HepG2 (cell line): ENCODE results near the gene ABCC3. TPM values are rescaled to one million over a fixed set of nuclear protein-coding genes. Genes with fewer than 3 reads are reported as not detected.

ENCODE experiments used
- DR1 ChIP-seq: sonication (generic); formaldehyde crosslinking; IDR thresholded peaks from 2 replicates; pipeline ENCODE4 v1.8.0; 2021; ENCODE audit warnings: mild to moderate bottlenecking, missing genetic modification reagents, inconsistent platforms
- GTF2F1 ChIP-seq: fragments of 150-350 bp; IDR thresholded peaks from 2 replicates; pipeline ENCODE4 v1.6.1; 2014; ENCODE audit warnings: low read length
- HOXA7 ChIP-seq: sonication (generic); formaldehyde crosslinking; IDR thresholded peaks from 2 replicates; pipeline ENCODE4 v1.8.1; 2022; ENCODE audit warnings: mild to moderate bottlenecking, missing genetic modification reagents, moderate library complexity
- RFX5 ChIP-seq: IDR thresholded peaks from 2 replicates; pipeline ENCODE4 v1.6.1; 2011; ENCODE audit warnings: low read depth, low read length, improper control_type of control experiment
- RXRA ChIP-seq: sonication (generic); formaldehyde crosslinking; IDR thresholded peaks from 2 replicates; pipeline ENCODE4 v1.5.1; 2020; ENCODE audit warnings: missing genetic modification reagents
- ZNF337 ChIP-seq: sonication (generic); formaldehyde crosslinking; IDR thresholded peaks from 2 replicates; pipeline ENCODE4 v1.5.1; 2020; ENCODE audit warnings: missing genetic modification reagents, low read depth, mild to moderate bottlenecking, borderline replicate concordance
- ZNF546 ChIP-seq: sonication (generic); formaldehyde crosslinking; conservative IDR thresholded peaks from 2 replicates; pipeline ENCODE4 v1.8.1; 2023; ENCODE audit warnings: mild to moderate bottlenecking, missing genetic modification reagents
- ZNF768 ChIP-seq: sonication (generic); formaldehyde crosslinking; IDR thresholded peaks from 2 replicates; pipeline ENCODE4 v1.4.0; 2020; ENCODE audit warnings: missing genetic modification reagents
- polyA plus RNA-seq, 8 experiments: library from polyadenylated mRNA; depleted of rRNA in 3 of 8; stranded (reverse) in 7 of 8; unstranded in 1 of 8; fragments of >200 nt; fragmentation: Illumina TruSeq in 4 of 8; extraction: Trizol in 4 of 8; gene quantifications; 2 replicates each; pipeline versions ENCODE4 v1.2.1 to v1.2.3, GENCODE V29; 2011 to 2016; ENCODE audit warnings: low read depth in 4 of 8, missing spikeins in 1 of 8, mixed read lengths in 1 of 8; ENCODE audit not compliant: insufficient read depth in 1 of 8
- total RNA-seq, 5 experiments: library from RNA; depleted of rRNA; stranded (reverse); fragments of >200 nt; fragmentation: Illumina TruSeq; extraction: Trizol; gene quantifications; 2 replicates each; pipeline ENCODE4 v1.2.3, GENCODE V29; 2016; ENCODE audit warnings: low read depth in 1 of 5
- TF ChIP-seq, protein P1 (sequence below): sonication (generic); formaldehyde crosslinking; IDR thresholded peaks from 2 replicates; pipeline ENCODE4 v1.8.1; 2023; ENCODE audit warnings: mild to moderate bottlenecking, missing genetic modification reagents
- TF ChIP-seq, protein P2 (sequence below): sonication (generic); formaldehyde crosslinking; conservative IDR thresholded peaks from 2 replicates; pipeline ENCODE4 v1.8.1; 2023; ENCODE audit warnings: missing genetic modification reagents
- TF ChIP-seq, protein P3 (sequence below): sonication (generic); formaldehyde crosslinking; IDR thresholded peaks from 2 replicates; pipeline ENCODE4 v1.4.0; 2020; ENCODE audit warnings: mild to moderate bottlenecking, missing genetic modification reagents
- TF ChIP-seq, protein P4 (sequence below): sonication (generic); formaldehyde crosslinking; IDR thresholded peaks from 2 replicates; pipeline ENCODE4 v1.4.0; 2020; ENCODE audit warnings: low read depth, missing genetic modification reagents

The ABCC3 gene
- total and polyA plus RNA-seq, 2 of the 13 experiments (the other 11 are each of a cell fraction or from before 2014, with no cell fraction given): 25.2 to 50.7 TPM

DNA sequence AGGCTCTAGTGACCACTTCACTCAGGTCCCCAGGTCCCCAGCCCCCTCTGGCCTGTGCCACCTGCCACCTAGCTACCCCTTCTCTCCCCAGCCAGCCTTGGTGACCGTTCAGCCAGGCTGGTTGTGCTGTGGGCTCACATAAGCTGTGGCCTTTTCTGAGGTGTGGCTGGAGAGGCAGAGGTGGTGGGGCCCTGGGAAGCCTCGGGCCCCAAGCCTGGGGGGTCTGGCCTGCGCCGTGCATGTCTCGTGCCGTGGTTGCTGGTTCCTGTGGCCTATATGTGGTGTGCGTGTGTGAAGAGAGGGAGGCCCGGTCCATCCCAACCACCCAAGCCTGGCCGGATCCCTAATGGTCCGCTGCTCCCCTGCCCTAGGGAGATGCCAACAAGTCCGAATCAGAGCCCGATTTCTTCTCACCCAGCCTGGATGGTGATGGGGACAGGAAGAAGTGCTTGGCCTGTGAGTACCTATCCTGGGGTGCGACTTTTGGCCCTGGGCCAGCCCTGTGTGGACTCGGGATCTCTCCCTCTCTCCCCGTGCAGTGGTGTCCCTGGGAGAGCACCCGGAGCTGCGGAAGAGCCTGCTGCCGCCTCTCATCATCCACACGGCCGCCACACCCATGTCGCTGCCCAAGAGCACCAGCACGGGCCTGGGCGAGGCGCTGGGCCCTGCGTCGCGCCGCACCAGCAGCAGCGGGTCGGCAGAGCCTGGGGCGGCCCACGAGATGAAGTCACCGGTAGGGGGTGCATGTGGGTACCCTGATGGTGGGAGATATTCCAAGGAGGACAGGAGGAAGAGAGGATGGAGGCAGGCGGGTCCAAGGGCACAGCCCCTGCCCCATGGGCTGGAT lies 38.3 kb upstream of the ABCC3 start (continued):
- 0 out of 2 replicates have a peak, but pooled peaks have one; percentile 20 for TF ChIP-seq RXRA (CRISPR knock-in tag)
- no peak for TF ChIP-seq RFX5
- TF ChIP-seq DR1: 0 out of 2 replicates have a peak, but pooled peaks have one; percentile 39
- TF ChIP-seq, protein P1, sequence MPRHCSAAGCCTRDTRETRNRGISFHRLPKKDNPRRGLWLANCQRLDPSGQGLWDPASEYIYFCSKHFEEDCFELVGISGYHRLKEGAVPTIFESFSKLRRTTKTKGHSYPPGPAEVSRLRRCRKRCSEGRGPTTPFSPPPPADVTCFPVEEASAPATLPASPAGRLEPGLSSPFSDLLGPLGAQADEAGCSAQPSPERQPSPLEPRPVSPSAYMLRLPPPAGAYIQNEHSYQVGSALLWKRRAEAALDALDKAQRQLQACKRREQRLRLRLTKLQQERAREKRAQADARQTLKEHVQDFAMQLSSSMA (CRISPR knock-in tag): no peak
- TF ChIP-seq, protein P2, sequence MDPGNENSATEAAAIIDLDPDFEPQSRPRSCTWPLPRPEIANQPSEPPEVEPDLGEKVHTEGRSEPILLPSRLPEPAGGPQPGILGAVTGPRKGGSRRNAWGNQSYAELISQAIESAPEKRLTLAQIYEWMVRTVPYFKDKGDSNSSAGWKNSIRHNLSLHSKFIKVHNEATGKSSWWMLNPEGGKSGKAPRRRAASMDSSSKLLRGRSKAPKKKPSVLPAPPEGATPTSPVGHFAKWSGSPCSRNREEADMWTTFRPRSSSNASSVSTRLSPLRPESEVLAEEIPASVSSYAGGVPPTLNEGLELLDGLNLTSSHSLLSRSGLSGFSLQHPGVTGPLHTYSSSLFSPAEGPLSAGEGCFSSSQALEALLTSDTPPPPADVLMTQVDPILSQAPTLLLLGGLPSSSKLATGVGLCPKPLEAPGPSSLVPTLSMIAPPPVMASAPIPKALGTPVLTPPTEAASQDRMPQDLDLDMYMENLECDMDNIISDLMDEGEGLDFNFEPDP (CRISPR knock-in tag): no peak
- no peak for TF ChIP-seq HOXA7 (CRISPR knock-in tag)
- TF ChIP-seq, protein P3, sequence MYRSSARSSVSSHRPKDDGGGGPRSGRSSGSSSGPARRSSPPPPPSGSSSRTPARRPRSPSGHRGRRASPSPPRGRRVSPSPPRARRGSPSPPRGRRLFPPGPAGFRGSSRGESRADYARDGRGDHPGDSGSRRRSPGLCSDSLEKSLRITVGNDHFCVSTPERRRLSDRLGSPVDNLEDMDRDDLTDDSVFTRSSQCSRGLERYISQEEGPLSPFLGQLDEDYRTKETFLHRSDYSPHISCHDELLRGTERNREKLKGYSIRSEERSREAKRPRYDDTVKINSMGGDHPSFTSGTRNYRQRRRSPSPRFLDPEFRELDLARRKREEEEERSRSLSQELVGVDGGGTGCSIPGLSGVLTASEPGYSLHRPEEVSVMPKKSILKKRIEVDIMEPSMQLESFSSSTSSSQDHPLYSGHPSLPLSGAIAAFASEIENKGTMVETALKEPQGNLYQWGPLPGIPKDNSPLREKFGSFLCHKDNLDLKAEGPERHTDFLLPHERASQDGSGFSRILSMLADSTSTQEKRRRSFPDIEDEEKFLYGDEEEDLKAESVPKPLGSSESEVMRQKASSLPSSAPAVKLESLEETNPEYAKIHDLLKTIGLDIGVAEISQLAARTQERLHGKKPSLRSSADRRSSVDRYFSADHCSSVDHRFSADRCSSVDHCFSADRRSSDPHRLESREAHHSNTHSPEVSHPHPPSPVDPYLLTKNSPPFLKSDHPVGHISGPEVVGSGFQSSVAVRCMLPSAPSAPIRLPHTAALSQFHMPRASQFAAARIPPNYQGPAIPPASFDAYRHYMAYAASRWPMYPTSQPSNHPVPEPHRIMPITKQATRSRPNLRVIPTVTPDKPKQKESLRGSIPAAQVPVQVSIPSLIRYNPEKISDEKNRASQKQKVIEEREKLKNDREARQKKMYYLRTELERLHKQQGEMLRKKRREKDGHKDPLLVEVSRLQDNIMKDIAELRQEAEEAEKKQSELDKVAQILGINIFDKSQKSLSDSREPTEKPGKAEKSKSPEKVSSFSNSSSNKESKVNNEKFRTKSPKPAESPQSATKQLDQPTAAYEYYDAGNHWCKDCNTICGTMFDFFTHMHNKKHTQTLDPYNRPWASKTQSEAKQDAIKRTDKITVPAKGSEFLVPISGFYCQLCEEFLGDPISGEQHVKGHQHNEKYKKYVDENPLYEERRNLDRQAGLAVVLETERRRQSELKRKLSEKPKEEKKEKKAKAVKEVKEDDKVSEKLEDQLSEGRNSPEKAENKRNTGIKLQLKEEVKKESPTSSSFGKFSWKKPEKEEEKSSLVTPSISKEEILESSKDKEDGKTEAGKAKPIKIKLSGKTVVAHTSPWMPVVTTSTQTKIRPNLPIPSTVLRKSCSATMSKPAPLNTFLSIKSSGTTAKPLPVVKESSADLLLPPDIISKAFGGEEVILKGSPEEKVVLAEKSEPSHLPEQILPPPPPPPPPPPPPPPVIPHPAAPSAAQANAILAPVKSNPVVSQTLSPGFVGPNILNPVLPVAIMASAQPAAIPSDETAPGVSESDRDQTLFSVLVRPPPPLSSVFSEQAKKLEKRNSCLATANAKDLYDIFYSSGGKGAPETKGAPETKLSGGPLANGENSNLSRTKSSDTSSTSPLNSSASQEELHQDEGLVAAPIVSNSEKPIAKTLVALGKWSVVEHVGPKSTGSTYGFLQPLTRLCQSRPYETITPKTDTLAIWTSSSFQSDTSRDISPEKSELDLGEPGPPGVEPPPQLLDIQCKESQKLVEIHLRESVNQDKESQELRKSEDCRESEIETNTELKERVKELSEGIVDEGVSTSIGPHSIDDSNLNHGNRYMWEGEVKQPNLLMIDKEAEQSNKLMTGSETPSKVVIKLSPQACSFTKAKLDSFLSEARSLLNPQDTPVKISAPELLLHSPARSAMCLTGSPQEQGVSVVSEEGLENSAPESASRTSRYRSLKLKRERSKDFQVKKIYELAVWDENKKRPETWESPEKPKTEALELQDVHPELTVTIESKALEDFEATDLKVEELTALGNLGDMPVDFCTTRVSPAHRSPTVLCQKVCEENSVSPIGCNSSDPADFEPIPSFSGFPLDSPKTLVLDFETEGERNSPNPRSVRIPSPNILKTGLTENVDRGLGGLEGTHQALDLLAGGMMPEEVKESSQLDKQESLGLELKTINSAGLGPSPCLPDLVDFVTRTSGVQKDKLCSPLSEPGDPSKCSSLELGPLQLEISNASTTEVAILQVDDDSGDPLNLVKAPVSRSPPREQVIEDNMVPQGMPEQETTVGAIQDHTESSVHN: no peak
- TF ChIP-seq ZNF546 (CRISPR knock-in tag): no peak
- TF ChIP-seq, protein P4, sequence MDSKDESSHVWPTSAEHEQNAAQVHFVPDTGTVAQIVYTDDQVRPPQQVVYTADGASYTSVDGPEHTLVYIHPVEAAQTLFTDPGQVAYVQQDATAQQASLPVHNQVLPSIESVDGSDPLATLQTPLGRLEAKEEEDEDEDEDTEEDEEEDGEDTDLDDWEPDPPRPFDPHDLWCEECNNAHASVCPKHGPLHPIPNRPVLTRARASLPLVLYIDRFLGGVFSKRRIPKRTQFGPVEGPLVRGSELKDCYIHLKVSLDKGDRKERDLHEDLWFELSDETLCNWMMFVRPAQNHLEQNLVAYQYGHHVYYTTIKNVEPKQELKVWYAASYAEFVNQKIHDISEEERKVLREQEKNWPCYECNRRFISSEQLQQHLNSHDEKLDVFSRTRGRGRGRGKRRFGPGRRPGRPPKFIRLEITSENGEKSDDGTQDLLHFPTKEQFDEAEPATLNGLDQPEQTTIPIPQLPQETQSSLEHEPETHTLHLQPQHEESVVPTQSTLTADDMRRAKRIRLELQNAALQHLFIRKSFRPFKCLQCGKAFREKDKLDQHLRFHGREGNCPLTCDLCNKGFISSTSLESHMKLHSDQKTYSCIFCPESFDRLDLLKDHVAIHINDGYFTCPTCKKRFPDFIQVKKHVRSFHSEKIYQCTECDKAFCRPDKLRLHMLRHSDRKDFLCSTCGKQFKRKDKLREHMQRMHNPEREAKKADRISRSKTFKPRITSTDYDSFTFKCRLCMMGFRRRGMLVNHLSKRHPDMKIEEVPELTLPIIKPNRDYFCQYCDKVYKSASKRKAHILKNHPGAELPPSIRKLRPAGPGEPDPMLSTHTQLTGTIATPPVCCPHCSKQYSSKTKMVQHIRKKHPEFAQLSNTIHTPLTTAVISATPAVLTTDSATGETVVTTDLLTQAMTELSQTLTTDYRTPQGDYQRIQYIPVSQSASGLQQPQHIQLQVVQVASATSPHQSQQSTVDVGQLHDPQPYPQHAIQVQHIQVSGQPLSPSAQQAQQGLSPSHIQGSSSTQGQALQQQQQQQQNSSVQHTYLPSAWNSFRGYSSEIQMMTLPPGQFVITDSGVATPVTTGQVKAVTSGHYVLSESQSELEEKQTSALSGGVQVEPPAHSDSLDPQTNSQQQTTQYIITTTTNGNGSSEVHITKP (CRISPR knock-in tag): no peak
- no peak for TF ChIP-seq ZNF337 (CRISPR knock-in tag)
- TF ChIP-seq GTF2F1: no peak
- TF ChIP-seq ZNF768 (CRISPR knock-in tag): peak; percentile 30; the same call in 1 of the 2 replicates
